OCI-LY7 (cell line): Measurements from ENCODE around the gene METAP1D.

Experiments used
- CTCF ChIP-seq: fragments of 200-600 bp; sonication (generic); conservative IDR thresholded peaks from 2 replicates; pipeline ENCODE4 v1.5.1; 2014; ENCODE audit warnings: mild to moderate bottlenecking, antibody characterized with exemption, low read length, moderate library complexity, mixed read lengths
- EZH2phosphoT487 ChIP-seq: fragments of 200-600 bp; sonication (generic); IDR thresholded peaks from 2 replicates; pipeline ENCODE4 v1.6.1; 2018; ENCODE audit warnings: low read depth, borderline replicate concordance, mild to moderate bottlenecking, mixed run types, antibody characterized with exemption, low read length, moderate library complexity, mixed read lengths

DNA sequence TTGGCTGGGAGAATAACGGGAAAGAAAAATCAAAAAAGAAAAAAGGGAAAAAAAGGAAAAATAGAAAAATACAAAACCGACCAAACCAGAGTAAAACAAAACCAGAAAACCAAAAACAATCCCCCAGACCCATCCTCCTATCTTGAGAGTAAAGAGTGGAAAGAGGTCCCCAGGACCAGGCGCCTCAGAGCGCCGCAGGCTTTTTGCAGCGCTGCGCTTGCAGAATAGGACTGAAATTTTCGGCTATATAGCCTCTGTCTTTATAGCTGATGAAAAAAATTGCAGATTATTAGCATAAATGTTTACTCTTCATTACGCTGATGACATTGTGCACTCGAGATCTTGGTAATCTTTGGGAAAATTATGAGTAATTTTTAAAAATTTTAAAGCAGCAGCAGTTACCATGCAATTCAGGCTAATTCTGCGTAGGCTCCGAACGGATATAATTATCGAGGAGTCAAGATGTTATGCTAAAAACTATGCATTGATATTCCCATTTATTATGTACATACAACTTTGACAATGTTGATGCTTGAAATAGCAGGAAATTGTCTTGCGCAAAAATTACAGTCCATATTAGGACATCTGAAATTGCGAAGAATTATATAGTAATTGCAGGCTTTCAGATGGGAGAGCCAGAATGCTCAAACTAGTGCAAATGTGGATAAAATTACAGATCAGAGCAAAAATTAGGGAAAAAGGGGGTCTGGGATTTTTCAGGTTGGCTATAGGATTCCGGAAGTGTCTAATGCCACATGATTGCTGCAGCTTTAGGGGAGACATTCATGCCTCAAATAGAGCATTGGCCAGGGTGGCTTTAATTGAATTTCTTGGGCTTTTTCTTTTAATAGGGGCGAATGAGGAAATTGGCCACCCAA, 93.9 kb downstream of the METAP1D start:
- TF ChIP-seq CTCF = no peak
- TF ChIP-seq EZH2phosphoT487 = no peak
